ENCODE measurements around the gene ZFY. TPM values are rescaled to one million over a fixed set of nuclear protein-coding genes. Genes with fewer than 3 reads are reported as not detected.
"Not testable (repeated sequence)": the region's sequence is repeated elsewhere in the genome, so short reads cannot be mapped to it uniquely, and the experiment has no call there.

Gene ZFY
- total RNA-seq, 1 experiment from 2014 or later = 23.3 TPM

DNA sequence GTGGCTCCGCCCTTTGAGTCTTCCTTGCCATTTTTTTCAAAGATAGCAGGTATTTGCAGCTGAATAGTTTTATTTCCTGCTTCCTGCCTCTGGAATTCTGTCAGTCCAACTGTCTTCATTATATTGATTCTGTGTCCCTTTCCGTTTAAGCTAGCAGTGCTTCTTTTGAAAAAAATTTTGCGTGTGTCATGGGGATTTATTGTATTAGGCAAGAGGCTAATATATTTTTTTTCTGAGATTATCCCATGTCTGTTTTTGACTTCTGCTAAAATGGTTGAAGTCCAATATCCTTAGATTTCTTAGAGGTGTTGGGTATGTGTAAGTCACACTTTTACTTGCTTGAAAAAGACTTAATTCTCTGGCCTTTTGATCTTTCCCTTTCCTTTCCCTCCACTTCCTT is 20.4 kb downstream of the ZFY start:
- H3K9me3 ChIP-seq = no peaks in the 10 kb centered on the region
- H3K36me3 ChIP-seq = peaks cover 31% of the 10 kb centered on the region
- DNase-seq = no peak
- no peak overlapping the region for H3K4me3 ChIP-seq
- no peaks in the 10 kb centered on the region for H3K27me3 ChIP-seq

- Histone ChIP-seq H3K9me3 (no peaks in the 10 kb centered on the region), H3K4me3 (no peak overlapping the region), H3K36me3 (peaks cover 30% of the 10 kb centered on the region), H3K27me3 (no peaks in the 10 kb centered on the region)
- DNase-seq = no peak
These were observed 26.9 kb downstream of the ZFY start for GRCh38 chrY:2962061-2962460.

GRCh38 chrY:2964814-2965213 is 29.6 kb downstream of the ZFY start:
- peaks cover 19% of the 10 kb centered on the region for H3K36me3 ChIP-seq
- no peak for DNase-seq
- H3K4me3 ChIP-seq = no peak overlapping the region
- H3K9me3 ChIP-seq = no peaks in the 10 kb centered on the region
- H3K27me3 ChIP-seq = no peaks in the 10 kb centered on the region

GRCh38 chrY:2965629-2966028 is 30.4 kb downstream of the ZFY start:
- peak; percentile 44 for DNase-seq
- Histone ChIP-seq H3K4me3 (no peak overlapping the region), H3K9me3 (no peaks in the 10 kb centered on the region), H3K27me3 (no peaks in the 10 kb centered on the region), H3K36me3 (peaks cover 19% of the 10 kb centered on the region)

DNA sequence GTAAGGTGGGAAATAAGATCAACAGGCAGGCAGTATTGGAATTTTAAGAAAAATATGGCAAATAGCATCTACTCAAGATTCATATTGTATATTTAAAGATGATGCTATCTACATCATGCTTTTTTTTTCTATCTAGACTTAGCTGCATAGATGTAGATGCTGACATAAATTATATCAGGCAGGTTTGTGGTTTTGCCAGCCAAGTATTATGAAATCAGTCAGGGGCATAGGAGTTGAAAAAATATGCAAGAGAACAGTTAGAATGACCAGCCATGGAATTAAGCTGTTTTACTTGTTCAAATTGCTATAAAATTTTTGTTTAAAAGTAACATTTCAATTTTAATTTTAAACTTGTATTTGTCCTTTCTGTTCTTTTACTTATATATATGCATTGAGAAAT is 34.4 kb downstream of the ZFY start:
- no peaks in the 10 kb centered on the region for H3K9me3 ChIP-seq
- H3K4me3 ChIP-seq = no peak overlapping the region
- DNase-seq = no peak
- H3K27me3 ChIP-seq = no peaks in the 10 kb centered on the region
- H3K36me3 ChIP-seq = peaks cover 10% of the 10 kb centered on the region

GRCh38 chrY:2972708-2973107 is 37.5 kb downstream of the ZFY start:
- H3K36me3 ChIP-seq = peaks cover 32% of the 10 kb centered on the region
- H3K9me3 ChIP-seq = no peaks in the 10 kb centered on the region
- no peak overlapping the region for H3K4me3 ChIP-seq
- H3K27me3 ChIP-seq = no peaks in the 10 kb centered on the region
- no peak for DNase-seq

DNA sequence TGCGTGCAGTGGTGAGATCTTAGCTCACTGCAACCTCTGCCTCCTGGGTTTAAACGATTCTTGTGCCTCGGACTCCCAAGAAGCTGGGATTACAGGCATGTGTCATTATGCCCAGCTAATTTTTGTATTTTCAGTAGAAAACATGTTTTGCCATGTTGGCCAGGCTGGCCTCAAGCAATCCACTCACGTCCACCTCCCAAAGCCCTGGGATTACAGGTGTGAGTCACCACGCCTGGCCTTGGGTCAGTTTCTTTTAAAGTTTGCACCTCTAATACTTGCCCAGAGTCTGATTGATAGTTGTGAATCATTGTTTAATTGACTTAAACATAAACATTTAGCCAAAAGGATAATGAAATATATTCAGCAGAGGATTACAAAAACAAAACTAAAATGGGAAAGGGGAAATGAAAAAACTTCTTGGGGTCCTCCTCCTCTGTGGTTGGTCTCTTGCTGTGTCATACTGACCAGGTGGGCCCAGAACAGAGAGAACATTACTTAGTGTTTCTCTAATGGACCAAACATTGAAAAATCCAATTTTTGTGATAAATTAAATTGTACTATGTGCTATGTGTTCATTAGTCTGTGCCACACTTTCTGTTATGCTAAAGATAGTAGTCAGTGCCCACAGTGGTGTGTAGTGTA is 38.0 kb downstream of the ZFY start:
- Histone ChIP-seq H3K4me3 (no peak overlapping the region), H3K27me3 (no peaks in the 10 kb centered on the region), H3K9me3 (no peaks in the 10 kb centered on the region), H3K36me3 (peaks cover 37% of the 10 kb centered on the region)
- DNase-seq = peak; percentile 91

- no peak for DNase-seq
- no peaks in the 10 kb centered on the region for H3K27me3 ChIP-seq
- no peak overlapping the region for H3K4me3 ChIP-seq
- H3K36me3 ChIP-seq = peaks cover 69% of the 10 kb centered on the region
- no peaks in the 10 kb centered on the region for H3K9me3 ChIP-seq
These were observed 44.1 kb downstream of the ZFY start for GRCh38 chrY:2979283-2979682.

- DNase-seq = no peak
- H3K4me3 ChIP-seq = no peak overlapping the region
- no peaks in the 10 kb centered on the region for H3K9me3 ChIP-seq
- H3K36me3 ChIP-seq = peaks cover 27% of the 10 kb centered on the region
- H3K27me3 ChIP-seq = no peaks in the 10 kb centered on the region
These were observed 49.3 kb downstream of the ZFY start for GRCh38 chrY:2984491-2984890.

GRCh38 chrY:2987178-2987577 is 52.0 kb downstream of the ZFY start:
- not testable (repeated sequence) for H3K27me3 ChIP-seq, H3K36me3 ChIP-seq, H3K9me3 ChIP-seq, H3K4me3 ChIP-seq, DNase-seq

DNA sequence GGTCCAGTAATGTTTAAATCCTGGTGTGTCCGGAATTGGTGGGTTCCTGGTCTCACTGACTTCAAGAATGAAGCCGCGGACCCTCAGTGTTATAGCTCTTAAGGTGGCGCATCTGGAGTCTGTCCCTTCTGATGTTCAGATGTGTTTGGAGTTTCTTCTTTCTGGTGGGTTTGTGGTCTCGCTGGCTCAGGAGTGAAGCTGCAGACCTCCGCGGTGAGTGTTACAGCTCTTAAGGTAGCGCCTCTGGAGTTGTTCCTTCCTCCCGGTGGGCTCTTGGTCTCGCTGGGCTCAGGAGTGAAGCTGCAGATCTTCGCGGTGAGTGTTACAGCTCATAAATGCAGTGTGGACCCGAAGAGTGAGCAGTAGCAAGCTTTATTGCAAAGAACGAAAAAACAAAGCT is 62.2 kb downstream of the ZFY start:
- H3K36me3 ChIP-seq, H3K27me3 ChIP-seq, DNase-seq, H3K4me3 ChIP-seq, H3K9me3 ChIP-seq: not testable (repeated sequence)

DNA sequence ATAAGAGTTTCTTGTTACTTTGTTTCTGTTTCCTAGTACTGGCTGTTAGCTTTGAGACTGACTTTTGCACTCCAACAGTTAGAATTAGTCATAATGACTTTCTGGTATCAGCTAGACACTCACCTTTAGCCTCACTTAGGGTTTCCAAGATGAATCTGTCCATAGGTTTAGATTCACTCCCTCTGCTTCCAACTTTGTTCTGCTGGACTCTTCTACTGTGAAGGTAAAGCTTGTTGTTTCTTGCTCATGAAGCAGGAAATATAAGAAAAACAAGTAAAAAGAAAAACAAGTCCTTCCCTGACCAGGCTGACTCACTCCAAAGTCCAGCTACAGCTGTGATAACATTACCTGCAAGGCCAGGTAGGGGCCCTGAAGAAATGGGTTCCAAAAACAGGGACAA is 67.0 kb downstream of the ZFY start:
- H3K36me3 ChIP-seq = no peaks in the 10 kb centered on the region
- no peak overlapping the region for H3K4me3 ChIP-seq
- no peaks in the 10 kb centered on the region for H3K27me3 ChIP-seq
- H3K9me3 ChIP-seq = no peaks in the 10 kb centered on the region
- no peak for DNase-seq

DNA sequence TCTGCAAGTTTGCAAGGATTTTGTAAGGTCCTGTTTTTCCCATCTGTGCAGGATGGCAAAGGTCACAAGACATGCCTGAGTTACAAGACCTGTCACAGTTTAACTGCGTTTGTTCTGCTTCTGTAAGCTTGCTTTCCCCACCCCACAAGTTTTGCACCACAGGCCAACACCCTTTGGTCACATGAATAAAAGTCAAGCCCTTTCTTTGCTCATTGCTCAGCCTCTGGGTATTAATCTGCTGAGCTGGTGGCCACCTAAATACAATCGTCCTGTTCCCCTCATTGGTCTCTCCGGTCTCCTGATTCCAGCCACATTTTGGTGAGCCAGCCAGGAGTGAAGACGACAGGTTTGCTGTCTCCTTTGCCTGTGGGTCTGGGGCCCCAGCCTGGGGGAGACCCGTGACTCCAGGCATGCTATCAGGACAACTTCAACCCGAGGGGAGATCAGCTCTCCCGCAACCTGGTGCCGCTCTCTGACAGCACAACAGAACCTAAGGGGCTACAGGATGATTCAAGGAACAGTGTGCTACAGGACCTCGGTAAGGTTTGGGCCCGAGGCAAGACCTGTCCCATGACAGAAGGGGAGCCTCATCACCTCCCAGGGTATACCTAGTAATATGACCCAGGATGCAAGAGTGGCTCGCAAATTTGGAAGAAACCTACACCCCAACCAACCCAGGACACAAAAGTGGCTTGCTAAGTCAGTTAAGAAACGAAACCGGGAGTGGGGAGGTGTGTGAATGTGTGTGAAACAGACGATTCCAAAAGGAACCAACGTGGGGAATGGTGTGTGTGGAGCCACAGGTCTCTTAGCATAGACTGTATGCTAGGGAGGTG is 67.7 kb downstream of the ZFY start:
- H3K36me3 ChIP-seq = no peaks in the 10 kb centered on the region
- peak overlapping the region; percentile 56 for H3K4me3 ChIP-seq
- H3K9me3 ChIP-seq = no peaks in the 10 kb centered on the region
- no peaks in the 10 kb centered on the region for H3K27me3 ChIP-seq
- DNase-seq = peak; percentile 11

DNA sequence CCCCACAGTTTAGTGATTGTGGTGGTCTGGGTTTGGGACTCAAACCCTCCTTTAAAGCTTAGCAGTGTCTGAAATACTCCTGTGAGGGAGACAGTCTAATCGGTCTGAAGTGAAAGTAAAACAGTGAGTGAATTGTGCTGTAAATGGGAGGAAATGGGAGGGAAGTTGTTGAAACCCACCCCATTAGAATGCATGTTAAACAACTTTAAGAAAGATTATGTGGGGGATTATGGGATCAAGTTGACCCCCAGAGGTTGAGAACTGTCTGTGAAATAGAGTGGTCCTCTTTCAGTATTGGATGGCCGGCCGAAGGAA is 68.3 kb downstream of the ZFY start:
- Histone ChIP-seq H3K36me3 (no peaks in the 10 kb centered on the region), H3K4me3 (peak overlapping the region; percentile 56), H3K27me3 (no peaks in the 10 kb centered on the region), H3K9me3 (no peaks in the 10 kb centered on the region)
- DNase-seq = no peak

DNA sequence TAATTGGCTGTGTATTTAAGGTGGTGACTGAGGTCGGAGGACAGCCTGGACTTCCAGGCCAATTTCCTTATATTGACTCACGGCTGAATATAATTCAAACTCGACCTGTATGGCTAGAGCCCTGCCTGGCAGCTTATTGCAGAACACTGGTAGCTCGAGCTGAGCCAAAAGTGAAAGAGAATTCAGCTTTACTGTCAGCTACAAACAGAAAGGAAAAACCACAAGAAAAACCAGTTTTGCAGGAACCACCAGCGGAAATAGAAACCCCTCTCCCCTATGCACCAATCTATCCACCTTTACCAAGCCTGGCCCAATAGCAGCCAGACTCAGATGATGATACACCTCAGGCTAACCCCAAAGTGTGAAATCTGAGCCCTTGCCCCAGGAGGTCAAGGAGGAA is 68.7 kb downstream of the ZFY start:
- DNase-seq = peak; percentile 46
- no peaks in the 10 kb centered on the region for H3K9me3 ChIP-seq
- H3K36me3 ChIP-seq = no peaks in the 10 kb centered on the region
- no peaks in the 10 kb centered on the region for H3K27me3 ChIP-seq
- peak overlapping the region; percentile 56 for H3K4me3 ChIP-seq

GRCh38 chrY:3006031-3006430 is 70.8 kb downstream of the ZFY start:
- not testable (repeated sequence) for H3K4me3 ChIP-seq, H3K36me3 ChIP-seq, H3K27me3 ChIP-seq, H3K9me3 ChIP-seq, DNase-seq

DNA sequence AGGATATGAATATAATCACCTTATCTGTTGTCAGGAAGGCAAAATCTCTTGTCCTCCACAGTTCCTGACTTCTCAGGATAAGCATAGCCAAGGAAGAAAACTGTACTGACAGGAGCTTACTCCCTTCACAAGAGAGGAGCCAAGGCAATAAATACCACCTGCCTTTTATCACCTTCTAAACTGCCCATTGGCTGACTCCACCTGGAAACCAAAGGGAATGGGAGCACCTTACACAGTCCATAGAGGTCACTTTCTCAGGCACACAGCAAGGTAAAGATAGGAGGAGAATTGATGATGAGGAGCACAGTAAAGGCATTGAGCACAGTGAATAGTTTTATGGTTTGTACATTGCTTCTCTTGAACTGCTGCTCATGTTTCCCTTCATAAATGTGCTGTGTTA is 72.8 kb downstream of the ZFY start:
- Histone ChIP-seq H3K9me3 (no peaks in the 10 kb centered on the region), H3K36me3 (no peaks in the 10 kb centered on the region), H3K27me3 (no peaks in the 10 kb centered on the region), H3K4me3 (no peak overlapping the region)
- DNase-seq = no peak

DNA sequence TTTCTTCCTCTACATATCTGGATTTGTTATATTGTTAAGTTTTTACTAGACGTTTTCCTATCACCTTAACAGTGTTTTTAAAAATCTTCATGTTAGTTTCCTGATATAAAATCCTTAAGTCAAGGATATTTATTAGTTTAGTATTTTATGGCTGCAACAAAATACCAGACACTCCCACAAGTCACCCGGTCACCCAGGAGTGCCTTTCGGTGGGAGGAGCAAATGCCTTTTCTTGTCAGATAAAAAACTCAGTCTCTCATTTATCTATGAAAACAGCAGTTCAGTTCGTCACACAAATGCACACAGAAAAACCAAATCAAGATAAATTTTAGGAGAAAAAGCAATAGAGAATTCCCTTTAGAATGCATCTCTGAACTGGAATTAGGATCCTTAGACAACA is 77.0 kb downstream of the ZFY start:
- H3K9me3 ChIP-seq = 0 out of 2 replicates have a peak, but pooled peaks cover 4% of the 10 kb centered on the region
- H3K4me3 ChIP-seq = no peak overlapping the region
- no peaks in the 10 kb centered on the region for H3K36me3 ChIP-seq
- no peaks in the 10 kb centered on the region for H3K27me3 ChIP-seq
- no peak for DNase-seq

All from MG63 (cell line).